Activated T-cell treated with anti-CD3 and anti-CD28 coated beads for 4 hours (primary cell): ENCODE measurements around the gene PHAX.
A peak's percentile ranks its signal among the peaks of the same experiment; 100 is the strongest.
"Not testable (repeated sequence)": the region's sequence is repeated elsewhere in the genome, so short reads cannot be mapped to it uniquely, and the experiment has no call there.

Experiments
- DNase-seq: peaks from one replicate; pipeline ENCODE4 v3.0.0-alpha.2; 2020

The PHAX gene

GRCh38 chr5:126659805-126660482, 59.2 kb downstream of the PHAX start:
- DNase-seq = no peak

DNA sequence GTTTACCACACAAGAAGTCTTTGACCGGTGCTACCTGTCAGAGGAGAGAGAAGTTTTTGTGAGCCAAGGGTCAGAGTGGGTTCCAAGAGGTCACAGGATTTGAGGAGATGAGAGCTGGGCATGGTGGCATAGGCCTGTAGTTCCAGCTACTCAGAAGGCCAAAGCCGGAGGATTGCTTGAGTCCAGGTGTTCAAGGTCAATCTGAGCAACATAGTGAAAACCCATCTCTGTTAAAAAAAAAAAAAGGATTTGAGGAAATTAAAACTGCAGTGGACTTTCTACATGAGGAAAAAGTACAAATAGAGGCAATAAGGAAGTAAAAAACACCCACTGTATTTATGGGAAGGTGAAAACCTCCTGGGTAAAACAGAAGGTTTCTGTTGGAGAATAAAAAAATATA, 63.8 kb downstream of the PHAX start:
- DNase-seq = no peak

DNA sequence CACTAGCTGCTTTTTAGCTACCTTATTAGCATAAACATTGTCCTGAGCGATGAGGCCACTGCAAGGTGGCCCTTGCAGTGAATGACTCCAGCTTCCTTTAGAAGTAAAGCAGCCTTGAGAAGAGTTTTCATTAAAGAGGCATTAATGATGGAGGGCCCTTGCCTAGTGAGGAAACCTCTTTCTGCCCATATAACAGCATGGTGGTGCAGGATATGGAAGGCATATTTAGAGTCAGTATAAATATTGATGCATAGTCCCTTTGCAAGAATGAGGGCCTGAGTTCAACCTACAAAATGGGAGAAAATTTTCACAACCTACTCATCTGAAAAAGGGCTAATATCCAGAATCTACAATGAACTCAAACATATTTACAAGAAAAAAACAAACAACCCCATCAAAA, 69.4 kb downstream of the PHAX start:
- DNase-seq = not testable (repeated sequence)

- DNase-seq = not testable (repeated sequence)
Measured at GRCh38 chr5:126671681-126672080, 70.9 kb downstream of the PHAX start.

- no peak for DNase-seq
Measured at GRCh38 chr5:126673477-126673876, 72.7 kb downstream of the PHAX start.

- no peak for DNase-seq
Measured at GRCh38 chr5:126674145-126674544, 73.4 kb downstream of the PHAX start.

GRCh38 chr5:126675338-126675737, 74.6 kb downstream of the PHAX start:
- DNase-seq = no peak

- DNase-seq = peak; percentile 67
Measured at GRCh38 chr5:126676195-126676624, 75.5 kb downstream of the PHAX start.
